Ramos (cell line): ENCODE results near the gene TMEM139.

Experiments used
- in situ Hi-C: fragments of 300-500 bp; cut with MboI; formaldehyde crosslinking; loops from one replicate; pipeline ENCODE4 v1.14.3; 2022; ENCODE audit warnings: low sequenced_read_pairs; ENCODE audit not compliant: unreplicated experiment

The TMEM139 gene

DNA sequence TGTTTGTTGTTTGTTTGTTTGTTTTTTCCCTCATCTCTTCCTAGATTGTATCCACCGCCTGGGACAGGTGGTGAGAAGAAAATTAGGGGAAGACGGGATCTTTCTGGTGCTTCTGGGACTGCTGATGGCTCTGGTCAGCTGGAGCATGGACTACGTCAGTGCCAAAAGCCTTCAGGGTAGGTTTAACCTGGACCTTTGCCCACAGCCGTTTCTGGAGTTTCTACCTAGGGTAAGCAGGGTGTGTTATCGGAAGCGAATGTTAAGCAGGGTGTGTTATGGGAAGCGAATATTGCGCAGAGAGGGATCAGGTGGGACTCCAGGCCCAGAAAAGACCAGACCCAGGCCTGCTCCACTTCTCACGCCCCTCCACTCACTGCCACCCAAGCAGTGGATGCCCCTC is 35.9 kb downstream of the TMEM139 start:
- in situ Hi-C loops = no loop called here

- in situ Hi-C loops = no loop called here
These were observed 36.5 kb downstream of the TMEM139 start for GRCh38 chr7:143321242-143321641.

GRCh38 chr7:143321734-143322133 is 37.0 kb downstream of the TMEM139 start:
- in situ Hi-C loops = no loop called here

- in situ Hi-C loops = no loop called here
These were observed 38.2 kb downstream of the TMEM139 start for GRCh38 chr7:143322760-143323633.

DNA sequence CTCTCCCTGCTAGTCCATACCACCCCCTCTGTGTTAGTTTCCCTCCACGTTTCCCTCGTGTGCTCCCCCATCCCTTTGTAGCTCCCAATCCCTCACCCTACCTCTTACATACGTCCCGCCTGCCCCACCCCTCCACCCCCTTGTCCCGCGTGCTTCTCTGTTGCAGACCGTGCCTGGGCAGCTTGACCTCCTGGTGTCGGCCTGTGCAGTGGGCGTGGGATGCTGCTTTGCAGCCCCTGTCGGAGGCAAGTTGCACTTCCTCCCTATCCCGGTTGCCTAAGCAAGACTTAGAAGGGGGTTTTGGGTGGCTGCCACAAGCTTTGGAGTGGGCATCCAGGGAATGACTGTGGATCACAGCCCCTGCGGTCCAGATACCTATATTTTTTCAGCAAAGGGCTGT is 38.9 kb downstream of the TMEM139 start:
- in situ Hi-C loops = no loop called here

GRCh38 chr7:143325240-143325639 is 40.5 kb downstream of the TMEM139 start:
- in situ Hi-C loops = no loop called here

GRCh38 chr7:143327903-143328302 is 43.1 kb downstream of the TMEM139 start:
- in situ Hi-C loops = no loop called here

- in situ Hi-C loops = no loop called here
These were observed 44.9 kb downstream of the TMEM139 start for GRCh38 chr7:143329471-143330170.

DNA sequence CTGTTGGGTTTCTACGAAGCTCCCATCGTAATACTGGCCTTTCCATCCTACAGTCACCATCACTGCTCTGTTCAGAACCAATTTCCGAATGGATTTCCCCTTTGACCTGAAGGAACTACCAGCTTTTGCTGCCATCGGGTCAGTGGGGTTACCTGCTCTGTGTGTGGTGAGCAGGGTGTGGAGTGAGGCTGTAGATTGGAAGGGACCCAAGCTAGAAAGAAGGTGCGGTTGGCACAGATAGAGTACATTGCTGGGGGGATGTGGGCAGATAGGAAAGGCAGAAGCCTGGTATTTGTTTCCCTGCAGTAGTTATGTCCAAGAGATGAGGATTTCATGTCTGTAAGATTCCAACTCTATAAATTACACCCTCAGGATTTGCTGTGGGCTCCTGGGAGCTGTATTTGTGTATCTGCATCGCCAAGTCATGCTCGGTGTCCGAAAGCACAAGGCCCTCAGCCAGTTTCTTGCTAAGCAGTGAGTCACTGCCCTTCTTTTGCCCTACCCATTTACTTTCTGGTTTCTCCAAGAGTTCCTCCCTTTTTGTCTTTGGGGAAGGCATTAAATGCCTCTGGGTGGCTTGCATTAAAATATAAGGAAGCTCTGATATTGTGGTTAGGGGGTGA is 46.5 kb downstream of the TMEM139 start:
- in situ Hi-C loops = no loop called here

- in situ Hi-C loops = no loop called here
These were observed 49.5 kb downstream of the TMEM139 start for GRCh38 chr7:143334244-143334643.

DNA sequence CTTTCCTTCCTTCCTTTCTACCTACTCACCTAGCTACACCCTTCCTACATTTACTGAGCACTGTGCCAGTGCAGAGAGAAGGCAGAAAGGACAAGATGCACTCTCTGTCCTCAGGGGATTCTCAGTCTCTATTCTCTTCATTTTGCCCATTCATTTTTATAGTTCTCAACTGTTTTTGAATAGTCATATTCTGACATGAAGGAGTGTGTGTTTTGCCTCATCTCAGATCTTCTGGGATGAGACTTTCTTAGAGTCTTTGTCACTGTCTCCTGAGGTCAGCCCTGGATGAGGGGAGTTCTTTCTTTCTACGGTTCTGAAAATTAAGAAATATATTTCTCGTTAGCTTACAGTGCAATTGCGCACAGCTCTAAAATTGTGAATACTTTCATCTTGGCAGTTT is 52.5 kb downstream of the TMEM139 start:
- in situ Hi-C loops = no loop called here
